NT2/D1 (cell line): ENCODE results near the gene CXCL13.
"Not testable (repeated sequence)": the region's sequence is repeated elsewhere in the genome, so short reads cannot be mapped to it uniquely, and the experiment has no call there.

Experiments
- SUZ12 ChIP-seq: IDR thresholded peaks from 2 replicates; pipeline ENCODE4 v1.6.1; 2011; ENCODE audit not compliant: insufficient read length, insufficient read depth; ENCODE audit errors: extremely low read depth
- YY1 ChIP-seq: IDR thresholded peaks from 2 replicates; pipeline ENCODE4 v1.6.1; 2011; ENCODE audit not compliant: insufficient read length, insufficient read depth

DNA sequence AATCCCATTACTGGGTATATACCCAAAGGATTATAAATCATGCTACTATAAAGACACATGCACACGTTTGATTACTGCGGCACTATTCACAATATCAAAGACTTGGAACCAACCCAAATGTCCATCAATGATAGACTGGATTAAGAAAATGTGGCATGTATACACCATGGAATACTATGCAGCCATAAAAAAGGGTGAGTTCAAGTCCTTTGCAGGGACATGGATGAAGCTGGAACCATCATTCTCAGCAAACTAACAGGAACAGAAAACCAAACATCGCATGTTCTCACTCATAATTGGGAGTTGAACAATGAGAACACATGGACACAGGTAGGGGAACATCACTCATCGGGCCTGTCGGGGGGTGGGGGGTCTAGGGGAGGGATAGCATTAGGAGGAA is 54.7 kb downstream of the CXCL13 start:
- TF ChIP-seq YY1, SUZ12: not testable (repeated sequence)
